Testis (tissue), 2 donors: ENCODE results near the gene FBXW5.

ENCODE experiments used
- CTCF ChIP-seq, 3 experiments: fragments of 450-650 bp in 2 of 3; fragments of 200-600 bp in 1 of 3; sonication (generic) in 1 of 3; IDR thresholded peaks; one replicate each; pipeline ENCODE4 v1.5.1; 2016 to 2019; ENCODE audit warnings: antibody characterized with exemption in 3 of 3, mild to moderate bottlenecking in 2 of 3, moderate library complexity in 1 of 3
- POLR2A ChIP-seq: fragments of 450-650 bp; IDR thresholded peaks from one replicate; pipeline ENCODE4 v1.6.1; 2017; ENCODE audit warnings: antibody characterized with exemption, mild to moderate bottlenecking, moderate library complexity

- TF ChIP-seq CTCF (IDR thresholded peaks at IDR 0.05) (no peak), POLR2A (no peak)
These were observed 13.9 kb upstream of the FBXW5 start for GRCh38 chr9:136958473-136958872.
